Retina (tissue), 1 donor: ENCODE results near the gene COTL1.
A peak's percentile ranks its signal among the peaks of the same experiment; 100 is the strongest.
"Not testable (repeated sequence)": the region's sequence is repeated elsewhere in the genome, so short reads cannot be mapped to it uniquely, and the experiment has no call there.

ENCODE experiments used
- DNase-seq: peaks from one replicate; pipeline ENCODE4 v3.0.0-alpha.2; 2016

COTL1 gene

GRCh38 chr16:84526794-84527531 lies 90.9 kb downstream of the COTL1 start:
- peak; percentile 90 for DNase-seq

- not testable (repeated sequence) for DNase-seq
Measured at GRCh38 chr16:84524941-84525581, 92.8 kb downstream of the COTL1 start.

- DNase-seq = no peak
Measured at GRCh38 chr16:84524346-84524920, 93.4 kb downstream of the COTL1 start.

GRCh38 chr16:84521497-84521770 lies 96.4 kb downstream of the COTL1 start:
- DNase-seq = no peak

- DNase-seq = no peak
Measured at GRCh38 chr16:84520725-84521496, 97.0 kb downstream of the COTL1 start.

GRCh38 chr16:84519855-84520254 lies 98.0 kb downstream of the COTL1 start:
- DNase-seq = no peak

- DNase-seq = no peak
Measured at GRCh38 chr16:84518804-84519341, 99.0 kb downstream of the COTL1 start.

GRCh38 chr16:84518220-84518619 lies 99.7 kb downstream of the COTL1 start:
- DNase-seq = not testable (repeated sequence)

GRCh38 chr16:84517366-84517765 lies 100.5 kb downstream of the COTL1 start:
- no peak for DNase-seq
